A673 (cell line): ENCODE measurements around the gene WASF1. TPM values are rescaled to one million over a fixed set of nuclear protein-coding genes. Genes with fewer than 3 reads are reported as not detected.

Source experiments
- BruUV-seq: library from RNA; stranded (reverse); fragments of 400-500 nt; replicated peaks from 2 replicates; lab custom pipeline; 2021; lab: Mats Ljungman, UMichigan
- CTCF ChIA-PET: fragments of 300-600 bp; sonication (Branson Sonifier 250); formaldehyde crosslinking; loops from one replicate; lab custom pipeline; 2022; ENCODE audit warnings: antibody characterized with exemption; lab: Charles Lee
- POLR2A ChIA-PET: fragments of 300-600 bp; sonication (Branson Sonifier 250); formaldehyde crosslinking; loops from one replicate; lab custom pipeline; 2022; ENCODE audit warnings: antibody characterized with exemption; ENCODE audit not compliant: low non-redundant PET; lab: Charles Lee
- DNase-seq: peaks from one replicate; pipeline ENCODE4 v3.0.0-alpha.2; 2015; ENCODE audit warnings: low spot score
- H3K27ac ChIP-seq: fragments of 200-600 bp; sonication (generic); 2 replicates; pipeline ENCODE4 v1.5.1; 2016; ENCODE audit warnings: mixed run types, low read depth, mild to moderate bottlenecking, mixed read lengths, antibody characterized with exemption, low read length; ENCODE audit not compliant: poor library complexity, severe bottlenecking
- H3K27me3 ChIP-seq: fragments of 200-600 bp; sonication (generic); replicated peaks from 2 replicates; pipeline ENCODE4 v1.6.1; 2017; ENCODE audit warnings: mixed run types, low read depth, mild to moderate bottlenecking, mixed read lengths, antibody characterized with exemption, low read length; ENCODE audit not compliant: insufficient read depth, poor library complexity
- H3K36me3 ChIP-seq: fragments of 200-600 bp; sonication (generic); 2 replicates; pipeline ENCODE4 v1.6.1; 2016; ENCODE audit warnings: mixed run types, mild to moderate bottlenecking, mixed read lengths, antibody characterized with exemption, low read length; ENCODE audit not compliant: insufficient read depth, poor library complexity, severe bottlenecking
- H3K4me1 ChIP-seq: fragments of 200-600 bp; sonication (generic); 2 replicates; pipeline ENCODE4 v1.6.1; 2017; ENCODE audit warnings: mixed run types, mild to moderate bottlenecking, mixed read lengths, antibody characterized with exemption, low read length; ENCODE audit not compliant: insufficient read depth, poor library complexity, severe bottlenecking
- H3K4me3 ChIP-seq: fragments of 200-600 bp; sonication (generic); 2 replicates; pipeline ENCODE4 v1.5.1; 2016; ENCODE audit warnings: low read depth, mixed run types, mild to moderate bottlenecking, mixed read lengths, low read length; ENCODE audit not compliant: poor library complexity, severe bottlenecking
- H3K9me3 ChIP-seq: fragments of 200-600 bp; sonication (generic); 2 replicates; pipeline ENCODE4 v1.6.1; 2016; ENCODE audit warnings: mixed run types, low read depth, mild to moderate bottlenecking, mixed read lengths, antibody characterized with exemption, low read length; ENCODE audit not compliant: poor library complexity, severe bottlenecking
- EZH2 ChIP-seq: fragments of 200-600 bp; sonication (generic); IDR thresholded peaks from 2 replicates; pipeline ENCODE4 v1.6.1; 2017; ENCODE audit warnings: borderline replicate concordance, low read depth, mild to moderate bottlenecking, mixed read lengths, antibody characterized with exemption, low read length; ENCODE audit not compliant: poor library complexity, severe bottlenecking
- intact Hi-C: fragments of 100-400 bp; cut with micrococcal nuclease; formaldehyde crosslinking; loops from one replicate; pipeline ENCODE4 v1.10.0; 2022; ENCODE audit not compliant: unreplicated experiment
- total RNA-seq: library from RNA; stranded (reverse); gene quantifications from 2 replicates; pipeline ENCODE4 v1.2.3, GENCODE V29; 2021
- TF ChIP-seq, protein P1 (sequence below): fragments of 300-800, 200-600 bp; sonication (generic); conservative IDR thresholded peaks from 2 replicates; pipeline ENCODE4 v1.5.1; 2017; ENCODE audit warnings: low read depth, mild to moderate bottlenecking, antibody characterized with exemption, low read length, moderate library complexity, mixed read lengths

The WASF1 gene
- total RNA-seq, 1 experiment from 2014 or later, result 159 TPM

DNA sequence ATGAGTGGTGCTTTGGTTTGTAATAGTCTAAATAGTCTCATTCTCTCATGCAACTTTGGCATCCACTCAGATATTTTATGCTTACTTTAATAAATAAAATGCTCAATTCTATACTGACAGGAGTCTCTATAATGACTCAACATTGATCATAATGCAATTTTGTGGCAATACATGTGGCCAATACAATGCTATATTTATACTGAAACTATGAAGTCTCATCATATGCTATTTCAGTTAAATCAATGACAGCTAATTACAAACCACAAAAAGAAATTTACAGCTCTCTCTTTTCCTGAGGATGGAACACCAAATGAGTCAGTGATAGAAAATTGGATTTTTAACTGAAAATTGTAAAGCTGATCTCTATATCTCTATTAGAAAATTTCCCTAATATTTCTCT, 77.1 kb downstream of the WASF1 start:
- no peak overlapping the region for H3K4me3 ChIP-seq
- no peaks in the 10 kb centered on the region for H3K9me3 ChIP-seq
- ChIA-PET POLR2A (interaction anchor here (0.7 kb wide), 1 partner anchor 24 kb away, joined by 9 read pairs; no protein-coding TSS in a partner anchor), CTCF (no interaction called here)
- TF ChIP-seq, protein P1, sequence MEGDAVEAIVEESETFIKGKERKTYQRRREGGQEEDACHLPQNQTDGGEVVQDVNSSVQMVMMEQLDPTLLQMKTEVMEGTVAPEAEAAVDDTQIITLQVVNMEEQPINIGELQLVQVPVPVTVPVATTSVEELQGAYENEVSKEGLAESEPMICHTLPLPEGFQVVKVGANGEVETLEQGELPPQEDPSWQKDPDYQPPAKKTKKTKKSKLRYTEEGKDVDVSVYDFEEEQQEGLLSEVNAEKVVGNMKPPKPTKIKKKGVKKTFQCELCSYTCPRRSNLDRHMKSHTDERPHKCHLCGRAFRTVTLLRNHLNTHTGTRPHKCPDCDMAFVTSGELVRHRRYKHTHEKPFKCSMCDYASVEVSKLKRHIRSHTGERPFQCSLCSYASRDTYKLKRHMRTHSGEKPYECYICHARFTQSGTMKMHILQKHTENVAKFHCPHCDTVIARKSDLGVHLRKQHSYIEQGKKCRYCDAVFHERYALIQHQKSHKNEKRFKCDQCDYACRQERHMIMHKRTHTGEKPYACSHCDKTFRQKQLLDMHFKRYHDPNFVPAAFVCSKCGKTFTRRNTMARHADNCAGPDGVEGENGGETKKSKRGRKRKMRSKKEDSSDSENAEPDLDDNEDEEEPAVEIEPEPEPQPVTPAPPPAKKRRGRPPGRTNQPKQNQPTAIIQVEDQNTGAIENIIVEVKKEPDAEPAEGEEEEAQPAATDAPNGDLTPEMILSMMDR, result no peak
- no peak for TF ChIP-seq EZH2
- H3K4me1 ChIP-seq, result peaks cover 4% of the 10 kb centered on the region
- no peak overlapping the region for H3K27ac ChIP-seq
- H3K27me3 ChIP-seq, result no peaks in the 10 kb centered on the region
- intact Hi-C loops, result no loop called here
- peaks cover 96% of the 10 kb centered on the region for H3K36me3 ChIP-seq
- DNase-seq, result no peak
- BruUV-seq, result no TSS peak

DNA sequence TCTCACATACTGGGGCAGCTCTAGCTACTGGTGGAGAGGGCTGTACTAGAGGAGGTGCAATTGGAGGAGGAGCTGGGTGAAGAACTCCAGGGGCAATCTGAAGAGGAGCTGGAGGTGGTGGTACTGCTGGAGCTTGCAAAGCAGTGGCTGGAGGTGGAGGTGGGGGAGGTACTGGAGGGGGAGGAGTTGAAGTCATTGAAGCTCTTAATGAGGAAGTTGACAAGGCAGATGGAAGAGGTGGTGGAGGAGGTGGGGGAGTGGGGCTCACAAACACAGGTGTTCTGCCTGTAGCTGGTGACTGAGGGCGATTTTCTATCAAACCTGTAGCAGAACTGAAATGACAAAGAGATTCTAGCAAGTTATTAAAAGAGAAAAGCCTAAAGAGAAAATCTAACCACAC, 77.6 kb downstream of the WASF1 start:
- no peak for DNase-seq
- Histone ChIP-seq H3K4me1 (peaks cover 10% of the 10 kb centered on the region), H3K9me3 (no peaks in the 10 kb centered on the region), H3K36me3 (peaks cover 91% of the 10 kb centered on the region), H3K27me3 (no peaks in the 10 kb centered on the region), H3K27ac (no peak overlapping the region), H3K4me3 (no peak overlapping the region)
- POLR2A ChIA-PET, result interaction anchor here (0.7 kb wide), 1 partner anchor 24 kb away, joined by 9 read pairs; no protein-coding TSS in a partner anchor
- TF ChIP-seq EZH2, result no peak
- TF ChIP-seq, protein P1, result no peak
- CTCF ChIA-PET, result no interaction called here
- intact Hi-C loops, result no loop called here
- BruUV-seq, result no TSS peak

GRCh38 chr6:110098511-110099116, 80.9 kb downstream of the WASF1 start:
- Histone ChIP-seq H3K4me1 (peaks cover 17% of the 10 kb centered on the region), H3K36me3 (peaks cover 59% of the 10 kb centered on the region), H3K4me3 (no peak overlapping the region), H3K9me3 (no peaks in the 10 kb centered on the region), H3K27ac (peak overlapping the region; percentile 11), H3K27me3 (no peaks in the 10 kb centered on the region)
- DNase-seq, result no peak
- no peak for TF ChIP-seq EZH2
- TF ChIP-seq, protein P1, result no peak
- BruUV-seq, result no TSS peak
- intact Hi-C loops, result no loop called here
- CTCF ChIA-PET, result no interaction called here
- POLR2A ChIA-PET, result interaction anchor here (0.6 to 0.8 kb wide), 2 partner anchors 17 to 41 kb away, joined by 3 to 10 read pairs; no protein-coding TSS in a partner anchor
